Activated T-helper 1 cell treated with anti-CD3 and anti-CD28 coated beads, Interleukin-12 subunit alpha, Interleukin-12 subunit beta, Interleukin-2, Interleukin-4 antibody, amounts not matched to agents 30 ng/mL and 10 ng/mL and 1 ng/mL, durations not matched to agents 14 hours and 24 hours and 36 hours (primary cell): ENCODE measurements around the gene TDP1. TPM values are rescaled to one million over a fixed set of nuclear protein-coding genes. Genes with fewer than 3 reads are reported as not detected.

Experiments used
- DNase-seq: peaks from one replicate; pipeline ENCODE4 v3.0.0; 2021; ENCODE audit warnings: low spot score
- H3K27ac Mint-ChIP-seq: one replicate; pipeline ENCODE4 v1.8.0; 2021; ENCODE audit warnings: mild to moderate bottlenecking, mixed read lengths
- H3K27me3 Mint-ChIP-seq: one replicate; pipeline ENCODE4 v1.8.0; 2022; ENCODE audit warnings: mild to moderate bottlenecking, moderate library complexity, mixed read lengths; ENCODE audit not compliant: insufficient read depth
- H3K36me3 Mint-ChIP-seq: one replicate; pipeline ENCODE4 v1.8.0; 2021; ENCODE audit warnings: low read depth, mixed read lengths
- H3K4me1 Mint-ChIP-seq: one replicate; pipeline ENCODE4 v1.8.0; 2021; ENCODE audit warnings: low read depth, mixed read lengths
- H3K4me3 Mint-ChIP-seq: one replicate; pipeline ENCODE4 v1.8.0; 2021; ENCODE audit warnings: mild to moderate bottlenecking, moderate library complexity, mixed read lengths
- H3K9me3 Mint-ChIP-seq: one replicate; pipeline ENCODE4 v1.8.0; 2021; ENCODE audit warnings: mixed read lengths
- intact Hi-C: fragments of 100-400 bp; cut with micrococcal nuclease; formaldehyde crosslinking; loops from one replicate; pipeline ENCODE4 v1.15.1; 2024
- total RNA-seq: library from RNA; stranded (reverse); gene quantifications from 2 replicates; pipeline ENCODE4 v1.2.3, GENCODE V29; 2022

Gene TDP1
- total RNA-seq, 1 donor from 2014 or later: 78.5 TPM

- Mint-ChIP-seq H3K4me3 (no peak overlapping the region), H3K27ac (no peak overlapping the region), H3K4me1 (no peaks in the 10 kb centered on the region), H3K36me3 (peaks cover 48% of the 10 kb centered on the region), H3K27me3 (no peaks in the 10 kb centered on the region), H3K9me3 (no peaks in the 10 kb centered on the region)
- intact Hi-C loops: no loop called here
- no peak for DNase-seq
Measured at GRCh38 chr14:89977668-89978067, 21.9 kb downstream of the TDP1 start.

- no peak overlapping the region for H3K4me3 Mint-ChIP-seq
- intact Hi-C loops: no loop called here
- no peaks in the 10 kb centered on the region for H3K27me3 Mint-ChIP-seq
- no peaks in the 10 kb centered on the region for H3K4me1 Mint-ChIP-seq
- no peak for DNase-seq
- no peak overlapping the region for H3K27ac Mint-ChIP-seq
- no peaks in the 10 kb centered on the region for H3K9me3 Mint-ChIP-seq
- peaks cover 46% of the 10 kb centered on the region for H3K36me3 Mint-ChIP-seq
Measured at GRCh38 chr14:89978656-89979055, 22.9 kb downstream of the TDP1 start.

- H3K4me1 Mint-ChIP-seq: no peaks in the 10 kb centered on the region
- intact Hi-C loops: no loop called here
- no peaks in the 10 kb centered on the region for H3K9me3 Mint-ChIP-seq
- H3K27ac Mint-ChIP-seq: no peak overlapping the region
- H3K27me3 Mint-ChIP-seq: no peaks in the 10 kb centered on the region
- DNase-seq: no peak
- peaks cover 51% of the 10 kb centered on the region for H3K36me3 Mint-ChIP-seq
- H3K4me3 Mint-ChIP-seq: no peak overlapping the region
Measured at GRCh38 chr14:89983375-89983774, 27.6 kb downstream of the TDP1 start.

GRCh38 chr14:89986462-89987160, 30.9 kb downstream of the TDP1 start:
- Mint-ChIP-seq H3K4me1 (no peaks in the 10 kb centered on the region), H3K9me3 (no peaks in the 10 kb centered on the region), H3K36me3 (peaks cover 39% of the 10 kb centered on the region), H3K27ac (no peak overlapping the region), H3K4me3 (no peak overlapping the region), H3K27me3 (no peaks in the 10 kb centered on the region)
- intact Hi-C loops: no loop called here
- DNase-seq: no peak

- Mint-ChIP-seq H3K4me1 (no peaks in the 10 kb centered on the region), H3K9me3 (no peaks in the 10 kb centered on the region), H3K36me3 (peaks cover 39% of the 10 kb centered on the region), H3K27ac (no peak overlapping the region), H3K4me3 (no peak overlapping the region), H3K27me3 (no peaks in the 10 kb centered on the region)
- no peak for DNase-seq
- intact Hi-C loops: no loop called here
Measured at GRCh38 chr14:89987161-89987475, 31.4 kb downstream of the TDP1 start.

- intact Hi-C loops: no loop called here
- H3K4me3 Mint-ChIP-seq: no peak overlapping the region
- H3K36me3 Mint-ChIP-seq: peaks cover 44% of the 10 kb centered on the region
- no peaks in the 10 kb centered on the region for H3K9me3 Mint-ChIP-seq
- H3K27me3 Mint-ChIP-seq: no peaks in the 10 kb centered on the region
- no peak for DNase-seq
- H3K27ac Mint-ChIP-seq: no peak overlapping the region
- H3K4me1 Mint-ChIP-seq: no peaks in the 10 kb centered on the region
Measured at GRCh38 chr14:89988787-89989186, 33.1 kb downstream of the TDP1 start.

GRCh38 chr14:89990218-89990617, 34.5 kb downstream of the TDP1 start:
- intact Hi-C loops: no loop called here
- Mint-ChIP-seq H3K4me3 (no peak overlapping the region), H3K4me1 (no peaks in the 10 kb centered on the region), H3K9me3 (no peaks in the 10 kb centered on the region), H3K27me3 (no peaks in the 10 kb centered on the region), H3K27ac (no peak overlapping the region), H3K36me3 (peaks cover 46% of the 10 kb centered on the region)
- no peak for DNase-seq

- no peaks in the 10 kb centered on the region for H3K4me1 Mint-ChIP-seq
- no peaks in the 10 kb centered on the region for H3K9me3 Mint-ChIP-seq
- H3K36me3 Mint-ChIP-seq: peaks cover 50% of the 10 kb centered on the region
- H3K4me3 Mint-ChIP-seq: no peak overlapping the region
- no peak for DNase-seq
- intact Hi-C loops: no loop called here
- no peak overlapping the region for H3K27ac Mint-ChIP-seq
- no peaks in the 10 kb centered on the region for H3K27me3 Mint-ChIP-seq
Measured at GRCh38 chr14:89990623-89991275, 35.0 kb downstream of the TDP1 start.

GRCh38 chr14:89992273-89992672, 36.5 kb downstream of the TDP1 start:
- peaks cover 51% of the 10 kb centered on the region for H3K36me3 Mint-ChIP-seq
- no peaks in the 10 kb centered on the region for H3K4me1 Mint-ChIP-seq
- no peaks in the 10 kb centered on the region for H3K27me3 Mint-ChIP-seq
- H3K4me3 Mint-ChIP-seq: no peak overlapping the region
- no peak for DNase-seq
- no peaks in the 10 kb centered on the region for H3K9me3 Mint-ChIP-seq
- intact Hi-C loops: no loop called here
- H3K27ac Mint-ChIP-seq: no peak overlapping the region

GRCh38 chr14:89996963-89997362, 41.2 kb downstream of the TDP1 start:
- no peaks in the 10 kb centered on the region for H3K27me3 Mint-ChIP-seq
- intact Hi-C loops: no loop called here
- no peak overlapping the region for H3K4me3 Mint-ChIP-seq
- no peak for DNase-seq
- no peaks in the 10 kb centered on the region for H3K4me1 Mint-ChIP-seq
- no peaks in the 10 kb centered on the region for H3K9me3 Mint-ChIP-seq
- H3K36me3 Mint-ChIP-seq: peaks cover 49% of the 10 kb centered on the region
- no peak overlapping the region for H3K27ac Mint-ChIP-seq

GRCh38 chr14:90000935-90001334, 45.2 kb downstream of the TDP1 start:
- no peaks in the 10 kb centered on the region for H3K9me3 Mint-ChIP-seq
- intact Hi-C loops: loop anchor here (5.0 kb wide), 1 partner anchor 39 kb away; no protein-coding TSS in a partner anchor
- H3K36me3 Mint-ChIP-seq: peaks cover 47% of the 10 kb centered on the region
- DNase-seq: no peak
- no peak overlapping the region for H3K4me3 Mint-ChIP-seq
- H3K4me1 Mint-ChIP-seq: peaks cover 19% of the 10 kb centered on the region
- H3K27ac Mint-ChIP-seq: no peak overlapping the region
- no peaks in the 10 kb centered on the region for H3K27me3 Mint-ChIP-seq

GRCh38 chr14:90003526-90004307, 48.0 kb downstream of the TDP1 start:
- Mint-ChIP-seq H3K27me3 (no peaks in the 10 kb centered on the region), H3K36me3 (peaks cover 40% of the 10 kb centered on the region), H3K4me3 (no peak overlapping the region), H3K4me1 (peaks cover 19% of the 10 kb centered on the region), H3K27ac (peak overlapping the region; percentile 28), H3K9me3 (no peaks in the 10 kb centered on the region)
- intact Hi-C loops: loop anchor here (5.0 kb wide), 1 partner anchor 41 kb away; no protein-coding TSS in a partner anchor
- no peak for DNase-seq

GRCh38 chr14:90005441-90005840, 49.7 kb downstream of the TDP1 start:
- H3K9me3 Mint-ChIP-seq: no peaks in the 10 kb centered on the region
- no peaks in the 10 kb centered on the region for H3K27me3 Mint-ChIP-seq
- intact Hi-C loops: no loop called here
- no peak overlapping the region for H3K27ac Mint-ChIP-seq
- peaks cover 19% of the 10 kb centered on the region for H3K4me1 Mint-ChIP-seq
- no peak overlapping the region for H3K4me3 Mint-ChIP-seq
- H3K36me3 Mint-ChIP-seq: peaks cover 49% of the 10 kb centered on the region
- no peak for DNase-seq
